K562 (cell line): ENCODE results near the gene DDX54. TPM values are rescaled to one million over a fixed set of nuclear protein-coding genes. Genes with fewer than 3 reads are reported as not detected.

Experiments used
- CSDE1 ChIP-seq, 2 experiments: fragments of 450-650 bp; IDR thresholded peaks; 2 replicates each; pipeline ENCODE4 v1.6.1; 2016; ENCODE audit warnings: mild to moderate bottlenecking in 1 of 2
- DPF2 ChIP-seq: fragments of 450-650 bp; IDR thresholded peaks from 2 replicates; pipeline ENCODE4 v1.6.1; 2016
- EHMT2 ChIP-seq: fragments of 450-650 bp; IDR thresholded peaks from 2 replicates; pipeline ENCODE4 v1.6.1; 2018; ENCODE audit warnings: antibody characterized with exemption
- ELF1 ChIP-seq: fragments of 200-800 bp; sonication (Bioruptor generic); IDR thresholded peaks from 2 replicates; pipeline ENCODE4 v1.6.1; 2016; ENCODE audit warnings: missing genetic modification characterization, missing compliant biosample characterization
- ELF2 ChIP-seq: fragments of 250-450 bp; sonication (Bioruptor Pico); IDR thresholded peaks from 2 replicates; pipeline ENCODE4 v1.5.0; 2021; ENCODE audit warnings: mild to moderate bottlenecking
- FOXP1 ChIP-seq: sonication (generic); formaldehyde crosslinking; IDR thresholded peaks from 2 replicates; pipeline ENCODE4 v1.8.0; 2022; ENCODE audit warnings: mild to moderate bottlenecking, missing genetic modification reagents
- HNRNPUL1 ChIP-seq: fragments of 200-400 bp; formaldehyde crosslinking; IDR thresholded peaks from 2 replicates; pipeline ENCODE4 v1.6.1; 2017; ENCODE audit warnings: low read length
- MAFG ChIP-seq: fragments of 450-650 bp; conservative IDR thresholded peaks from 2 replicates; pipeline ENCODE4 v1.6.1; 2016; ENCODE audit warnings: missing genetic modification characterization, missing compliant biosample characterization
- MAZ ChIP-seq, 2 experiments: fragments of 450-650 bp in 1 of 2; sonication (generic) in 1 of 2; formaldehyde crosslinking; IDR thresholded peaks in 1 of 2; conservative IDR thresholded peaks in 1 of 2; 2 replicates each; pipeline versions ENCODE4 v1.4.0 to v1.5.0; 2020; ENCODE audit warnings: mild to moderate bottlenecking in 1 of 2, missing genetic modification reagents in 1 of 2
- NFXL1 ChIP-seq: fragments of 450-650 bp; formaldehyde crosslinking; IDR thresholded peaks from 2 replicates; pipeline ENCODE4 v1.4.0; 2021; ENCODE audit warnings: mild to moderate bottlenecking
- NRF1 ChIP-seq, 2 experiments: fragments of 450-650 bp; IDR thresholded peaks in 1 of 2; conservative IDR thresholded peaks in 1 of 2; 2 replicates each; pipeline ENCODE4 v1.6.1; 2014; ENCODE audit warnings: mild to moderate bottlenecking in 2 of 2
- POLR3A ChIP-seq: IDR thresholded peaks from 2 replicates; pipeline ENCODE4 v1.6.1; 2011; ENCODE audit warnings: borderline replicate concordance, mild to moderate bottlenecking, moderate library complexity; ENCODE audit not compliant: insufficient read length, insufficient read depth; ENCODE audit errors: extremely low read depth
- RB1 ChIP-seq: fragments of 450-650 bp; IDR thresholded peaks from 2 replicates; pipeline ENCODE4 v1.6.1; 2017; ENCODE audit warnings: low read depth, mild to moderate bottlenecking
- SIX5 ChIP-seq, 2 experiments: IDR thresholded peaks; 2 replicates each; pipeline ENCODE4 v1.6.1; 2011; ENCODE audit warnings: low read length in 2 of 2, borderline replicate concordance in 1 of 2, low read depth in 1 of 2, mild to moderate bottlenecking in 1 of 2, moderate library complexity in 1 of 2; ENCODE audit not compliant: insufficient read depth in 1 of 2
- SP1 ChIP-seq: sonication (generic); formaldehyde crosslinking; IDR thresholded peaks from 2 replicates; pipeline ENCODE4 v1.8.1; 2022; ENCODE audit warnings: mild to moderate bottlenecking, missing genetic modification reagents
- SRSF1 ChIP-seq: fragments of 200-400 bp; formaldehyde crosslinking; IDR thresholded peaks from 2 replicates; pipeline ENCODE4 v1.6.1; 2017; ENCODE audit warnings: mild to moderate bottlenecking, low read depth, low read length, moderate library complexity
- ZNF311 ChIP-seq: fragments of 250-450 bp; sonication (Bioruptor Pico); IDR thresholded peaks from 2 replicates; pipeline ENCODE4 v1.4.0; 2020; ENCODE audit warnings: mild to moderate bottlenecking, moderate library complexity
- ZNF354B ChIP-seq: fragments of 250-450 bp; sonication (Bioruptor Pico); IDR thresholded peaks from 2 replicates; pipeline ENCODE4 v1.4.0; 2020
- ZNF707 ChIP-seq: fragments of 250-450 bp; sonication (Bioruptor Pico); conservative IDR thresholded peaks from 2 replicates; pipeline ENCODE4 v1.8.0; 2022; ENCODE audit warnings: inconsistent platforms, mild to moderate bottlenecking, moderate library complexity
- ZNF785 ChIP-seq: fragments of 250-450 bp; sonication (Bioruptor Pico); IDR thresholded peaks from 2 replicates; pipeline ENCODE4 v1.4.0; 2020; ENCODE audit warnings: mild to moderate bottlenecking
- polyA plus RNA-seq, 8 experiments: library from polyadenylated mRNA; depleted of rRNA in 4 of 8; stranded (reverse) in 5 of 8; unstranded in 3 of 8; fragments of >200 nt; fragmentation: Nextera tagmentation in 2 of 8; fragmentation: Illumina TruSeq in 1 of 8; extraction: Ambion mirVana in 2 of 8; extraction: Trizol in 1 of 8; gene quantifications; 2 replicates each; pipeline versions ENCODE4 v1.2.1 to v1.2.3, GENCODE V29; 2011 to 2014; ENCODE audit warnings: inconsistent platforms in 1 of 8, missing spikeins in 1 of 8
- total RNA-seq, 7 experiments: library from RNA; depleted of rRNA in 6 of 7; stranded (reverse); fragments of >200 nt in 6 of 7; fragmentation: Illumina TruSeq in 2 of 7; extraction: Trizol in 2 of 7; gene quantifications; 2 replicates each; pipeline versions ENCODE4 v1.2.1 to v1.2.3, GENCODE V29; 2011 to 2021; ENCODE audit warnings: low replicate concordance in 1 of 7
- TF ChIP-seq, protein P1 (sequence below): sonication (generic); formaldehyde crosslinking; IDR thresholded peaks from 2 replicates; pipeline ENCODE4 v1.8.1; 2023; ENCODE audit warnings: mild to moderate bottlenecking, missing genetic modification reagents
- TF ChIP-seq, protein P2 (sequence below): sonication (generic); formaldehyde crosslinking; IDR thresholded peaks from 2 replicates; pipeline ENCODE4 v1.4.0; 2020; ENCODE audit warnings: mild to moderate bottlenecking, missing genetic modification reagents
- TF ChIP-seq, protein P3 (sequence below), 3 experiments: IDR thresholded peaks in 2 of 3; conservative IDR thresholded peaks in 1 of 3; 2 replicates each; pipeline ENCODE4 v1.5.1; 2011 to 2012; ENCODE audit warnings: low read length in 3 of 3, mild to moderate bottlenecking in 3 of 3, control low read depth in 2 of 3, improper control_type of control experiment in 1 of 3, inconsistent platforms in 1 of 3, low read depth in 1 of 3, mixed read lengths in 1 of 3, moderate library complexity in 1 of 3; ENCODE audit not compliant: insufficient read depth in 2 of 3

DDX54 gene
- total and polyA plus RNA-seq, 9 of the 15 experiments (the other 6 are each of a cell fraction or from before 2014, with no cell fraction given), result 1.4 to 135 (median 51.4) TPM

DNA sequence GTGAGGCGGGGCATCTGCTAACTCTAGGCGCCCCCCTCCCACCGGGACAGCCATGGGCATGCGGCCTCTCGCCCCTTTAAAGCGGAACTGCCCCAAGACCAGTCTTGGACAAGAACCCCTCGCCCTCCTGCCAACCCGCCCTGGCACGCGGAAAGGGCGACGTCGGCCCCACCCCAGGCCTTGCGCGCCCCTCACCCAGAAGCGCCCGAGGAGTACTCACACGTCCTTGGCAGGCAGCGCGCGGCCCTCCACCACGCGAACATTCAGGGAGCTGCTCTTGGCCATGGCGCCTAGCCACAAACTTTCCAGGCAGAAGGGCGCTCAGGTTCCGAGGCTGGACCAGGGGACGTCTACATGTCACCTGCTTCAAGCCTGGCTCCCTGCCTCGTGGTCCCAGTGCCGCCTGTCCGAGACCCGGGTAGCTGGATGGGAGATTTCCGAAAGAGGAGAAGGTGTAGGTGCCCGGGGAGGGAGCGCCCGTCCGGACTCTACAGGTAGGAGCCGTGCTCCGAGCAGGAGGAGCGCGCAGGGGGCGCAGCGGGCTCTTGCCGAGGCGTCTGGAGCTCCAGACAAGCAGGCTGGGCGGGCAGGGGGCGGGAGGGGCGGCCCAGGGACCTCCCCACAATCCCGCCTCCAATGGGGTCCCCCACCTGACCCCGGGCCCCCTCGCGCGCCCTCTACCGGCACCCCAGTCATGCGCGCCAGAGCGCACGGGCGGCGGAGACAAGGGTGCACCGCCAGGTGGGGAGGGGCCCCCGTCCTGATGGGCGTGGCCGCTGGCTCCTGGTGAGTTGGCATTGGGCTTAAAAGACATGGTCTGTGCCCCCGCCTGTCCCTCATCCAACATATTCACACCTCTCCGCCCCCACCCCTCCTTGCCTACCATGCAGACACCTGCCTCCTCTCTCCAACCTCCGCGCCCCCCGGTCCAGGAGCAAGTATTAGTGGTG is 49.8 kb downstream of the DDX54 start, which contains the start of gene RASAL1 (continued):
- TF ChIP-seq, protein P1, sequence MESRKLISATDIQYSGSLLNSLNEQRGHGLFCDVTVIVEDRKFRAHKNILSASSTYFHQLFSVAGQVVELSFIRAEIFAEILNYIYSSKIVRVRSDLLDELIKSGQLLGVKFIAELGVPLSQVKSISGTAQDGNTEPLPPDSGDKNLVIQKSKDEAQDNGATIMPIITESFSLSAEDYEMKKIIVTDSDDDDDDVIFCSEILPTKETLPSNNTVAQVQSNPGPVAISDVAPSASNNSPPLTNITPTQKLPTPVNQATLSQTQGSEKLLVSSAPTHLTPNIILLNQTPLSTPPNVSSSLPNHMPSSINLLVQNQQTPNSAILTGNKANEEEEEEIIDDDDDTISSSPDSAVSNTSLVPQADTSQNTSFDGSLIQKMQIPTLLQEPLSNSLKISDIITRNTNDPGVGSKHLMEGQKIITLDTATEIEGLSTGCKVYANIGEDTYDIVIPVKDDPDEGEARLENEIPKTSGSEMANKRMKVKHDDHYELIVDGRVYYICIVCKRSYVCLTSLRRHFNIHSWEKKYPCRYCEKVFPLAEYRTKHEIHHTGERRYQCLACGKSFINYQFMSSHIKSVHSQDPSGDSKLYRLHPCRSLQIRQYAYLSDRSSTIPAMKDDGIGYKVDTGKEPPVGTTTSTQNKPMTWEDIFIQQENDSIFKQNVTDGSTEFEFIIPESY (CRISPR knock-in tag), result peak; percentile 81
- TF ChIP-seq RB1 (peak; percentile 49; the same call in 1 of the 2 replicates), NRF1 (conservative IDR thresholded peaks at IDR 0.05 in 1 of 2, IDR thresholded peaks at IDR 0.05 in 1 of 2) (peak; percentile 53 to 60), ZNF785 (no peak), MAZ (CRISPR knock-in tag; conservative IDR thresholded peaks at IDR 0.05 in 1 of 2, IDR thresholded peaks at IDR 0.05 in 1 of 2) (peak in 1 of 2 experiments; percentile 82; a peak in 2 of 4 replicates), CSDE1 (IDR thresholded peaks at IDR 0.05) (no peak), ELF2 (CRISPR knock-in tag) (no peak), HNRNPUL1 (no peak), ELF1 (no peak), ZNF354B (CRISPR knock-in tag) (no peak), ZNF311 (no peak), SP1 (0 out of 2 replicates have a peak, but pooled peaks have one; percentile 17), FOXP1 (CRISPR knock-in tag) (no peak), SIX5 (IDR thresholded peaks at IDR 0.05; ENCODE audit: borderline replicate concordance in 1 of 2, insufficient read depth in 1 of 2, low read depth in 1 of 2, low read length in 2 of 2) (no peak), DPF2 (no peak), EHMT2 (no peak), MAFG (tag) (no peak), NFXL1 (CRISPR knock-in tag) (no peak), SRSF1 (no peak), POLR3A (no peak), ZNF707 (CRISPR knock-in tag) (no peak)
- TF ChIP-seq, protein P2, sequence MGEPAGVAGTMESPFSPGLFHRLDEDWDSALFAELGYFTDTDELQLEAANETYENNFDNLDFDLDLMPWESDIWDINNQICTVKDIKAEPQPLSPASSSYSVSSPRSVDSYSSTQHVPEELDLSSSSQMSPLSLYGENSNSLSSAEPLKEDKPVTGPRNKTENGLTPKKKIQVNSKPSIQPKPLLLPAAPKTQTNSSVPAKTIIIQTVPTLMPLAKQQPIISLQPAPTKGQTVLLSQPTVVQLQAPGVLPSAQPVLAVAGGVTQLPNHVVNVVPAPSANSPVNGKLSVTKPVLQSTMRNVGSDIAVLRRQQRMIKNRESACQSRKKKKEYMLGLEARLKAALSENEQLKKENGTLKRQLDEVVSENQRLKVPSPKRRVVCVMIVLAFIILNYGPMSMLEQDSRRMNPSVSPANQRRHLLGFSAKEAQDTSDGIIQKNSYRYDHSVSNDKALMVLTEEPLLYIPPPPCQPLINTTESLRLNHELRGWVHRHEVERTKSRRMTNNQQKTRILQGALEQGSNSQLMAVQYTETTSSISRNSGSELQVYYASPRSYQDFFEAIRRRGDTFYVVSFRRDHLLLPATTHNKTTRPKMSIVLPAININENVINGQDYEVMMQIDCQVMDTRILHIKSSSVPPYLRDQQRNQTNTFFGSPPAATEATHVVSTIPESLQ (CRISPR knock-in tag), result no peak
- TF ChIP-seq, protein P3, sequence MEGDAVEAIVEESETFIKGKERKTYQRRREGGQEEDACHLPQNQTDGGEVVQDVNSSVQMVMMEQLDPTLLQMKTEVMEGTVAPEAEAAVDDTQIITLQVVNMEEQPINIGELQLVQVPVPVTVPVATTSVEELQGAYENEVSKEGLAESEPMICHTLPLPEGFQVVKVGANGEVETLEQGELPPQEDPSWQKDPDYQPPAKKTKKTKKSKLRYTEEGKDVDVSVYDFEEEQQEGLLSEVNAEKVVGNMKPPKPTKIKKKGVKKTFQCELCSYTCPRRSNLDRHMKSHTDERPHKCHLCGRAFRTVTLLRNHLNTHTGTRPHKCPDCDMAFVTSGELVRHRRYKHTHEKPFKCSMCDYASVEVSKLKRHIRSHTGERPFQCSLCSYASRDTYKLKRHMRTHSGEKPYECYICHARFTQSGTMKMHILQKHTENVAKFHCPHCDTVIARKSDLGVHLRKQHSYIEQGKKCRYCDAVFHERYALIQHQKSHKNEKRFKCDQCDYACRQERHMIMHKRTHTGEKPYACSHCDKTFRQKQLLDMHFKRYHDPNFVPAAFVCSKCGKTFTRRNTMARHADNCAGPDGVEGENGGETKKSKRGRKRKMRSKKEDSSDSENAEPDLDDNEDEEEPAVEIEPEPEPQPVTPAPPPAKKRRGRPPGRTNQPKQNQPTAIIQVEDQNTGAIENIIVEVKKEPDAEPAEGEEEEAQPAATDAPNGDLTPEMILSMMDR (IDR thresholded peaks at IDR 0.05 in 2 of 3, conservative IDR thresholded peaks at IDR 0.05 in 1 of 3; ENCODE audit: insufficient read depth in 2 of 3, low read depth in 1 of 3, low read length in 3 of 3), result peak; percentile 51 to 87 (median 58); a peak in 5 of 6 replicates
